Ovary (tissue), 3 donors: Measurements from ENCODE around the gene KCNIP4.

Experiments used
- EP300 ChIP-seq: sonication (generic); formaldehyde crosslinking; IDR thresholded peaks from one replicate; pipeline ENCODE4 v1.6.1; 2017; ENCODE audit warnings: antibody characterized with exemption
- POLR2A ChIP-seq: fragments of 450-650 bp; IDR thresholded peaks from one replicate; pipeline ENCODE4 v1.6.1; 2017; ENCODE audit warnings: antibody characterized with exemption, mild to moderate bottlenecking, moderate library complexity
- TF ChIP-seq, protein P1 (sequence below), 3 donors: fragments of 450-650 bp in 2 of 3; fragments of 200-600 bp in 1 of 3; IDR thresholded peaks; one replicate each; pipeline versions ENCODE4 v1.5.1 to v1.8.0; 2016 to 2022; ENCODE audit warnings: antibody characterized with exemption in 3 of 3, mild to moderate bottlenecking in 1 of 3
- donor health status: DM: no; HTN: no; CAD: no.

DNA sequence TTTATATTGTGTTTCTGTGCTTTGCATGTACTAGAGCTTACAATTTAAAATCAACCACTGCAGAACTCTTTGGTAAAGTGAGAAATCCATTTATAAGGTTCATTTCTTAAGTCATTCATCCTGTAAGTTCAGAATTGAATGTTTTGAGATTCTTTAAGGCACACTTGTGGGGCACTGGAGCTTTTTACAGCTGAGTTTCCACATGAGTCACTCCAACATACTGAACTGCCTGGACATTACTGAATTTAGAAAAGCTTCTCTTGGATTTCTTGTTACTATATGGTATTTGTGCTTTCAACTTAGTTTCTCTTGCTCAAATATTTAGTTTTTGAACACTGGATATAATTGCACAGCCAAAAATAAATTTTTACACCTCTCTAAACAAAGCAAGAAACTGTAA is 1022.0 kb downstream of the KCNIP4 start:
- TF ChIP-seq, protein P1, sequence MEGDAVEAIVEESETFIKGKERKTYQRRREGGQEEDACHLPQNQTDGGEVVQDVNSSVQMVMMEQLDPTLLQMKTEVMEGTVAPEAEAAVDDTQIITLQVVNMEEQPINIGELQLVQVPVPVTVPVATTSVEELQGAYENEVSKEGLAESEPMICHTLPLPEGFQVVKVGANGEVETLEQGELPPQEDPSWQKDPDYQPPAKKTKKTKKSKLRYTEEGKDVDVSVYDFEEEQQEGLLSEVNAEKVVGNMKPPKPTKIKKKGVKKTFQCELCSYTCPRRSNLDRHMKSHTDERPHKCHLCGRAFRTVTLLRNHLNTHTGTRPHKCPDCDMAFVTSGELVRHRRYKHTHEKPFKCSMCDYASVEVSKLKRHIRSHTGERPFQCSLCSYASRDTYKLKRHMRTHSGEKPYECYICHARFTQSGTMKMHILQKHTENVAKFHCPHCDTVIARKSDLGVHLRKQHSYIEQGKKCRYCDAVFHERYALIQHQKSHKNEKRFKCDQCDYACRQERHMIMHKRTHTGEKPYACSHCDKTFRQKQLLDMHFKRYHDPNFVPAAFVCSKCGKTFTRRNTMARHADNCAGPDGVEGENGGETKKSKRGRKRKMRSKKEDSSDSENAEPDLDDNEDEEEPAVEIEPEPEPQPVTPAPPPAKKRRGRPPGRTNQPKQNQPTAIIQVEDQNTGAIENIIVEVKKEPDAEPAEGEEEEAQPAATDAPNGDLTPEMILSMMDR (IDR thresholded peaks at IDR 0.05): no peak
- TF ChIP-seq POLR2A (no peak), EP300 (no peak)
